ENCODE measurements around the gene HPN. TPM values are rescaled to one million over a fixed set of nuclear protein-coding genes. Genes with fewer than 3 reads are reported as not detected.

The HPN gene
- total and polyA plus RNA-seq, 7 donors, result 0.36 to 1.8 (median 0.66) TPM; not detected in 2

DNA sequence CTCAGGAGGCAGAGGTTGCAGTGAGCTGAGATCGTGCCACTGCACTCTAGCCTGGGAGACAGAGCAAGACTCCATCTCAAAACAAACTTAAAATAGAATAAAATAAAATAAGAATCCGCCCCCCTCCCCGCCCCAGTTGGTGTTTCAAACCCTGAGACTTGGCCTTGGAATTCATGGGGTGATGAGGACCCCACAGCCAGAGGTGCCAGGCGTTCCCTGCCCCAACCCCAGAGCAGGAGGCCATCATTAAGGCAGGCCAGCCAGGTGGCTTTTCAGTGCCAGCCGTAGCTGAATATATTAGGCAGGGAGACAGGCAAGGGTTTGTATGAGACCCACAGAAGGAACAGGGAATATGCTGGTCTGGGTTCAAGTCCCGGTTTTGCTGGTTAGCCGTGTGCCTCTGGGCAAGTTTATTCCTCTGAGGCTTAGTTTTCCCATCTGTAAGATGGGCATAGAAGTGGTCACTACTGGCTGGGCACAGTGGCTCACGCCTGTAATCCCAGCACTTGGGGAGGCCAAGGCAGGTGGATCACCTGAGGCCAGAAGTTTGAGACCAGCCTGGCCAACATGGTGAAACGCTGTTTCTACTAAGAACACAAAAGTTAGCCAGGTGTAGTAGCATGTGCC lies 12.3 kb downstream of the HPN start:
- no peak overlapping the region for H3K4me3 ChIP-seq
- no peak overlapping the region for H3K27ac ChIP-seq
- no peaks in the 10 kb centered on the region for H3K9me3 ChIP-seq
- no peak for DNase-seq
- H3K4me1 ChIP-seq, result no peaks in the 10 kb centered on the region
- intact Hi-C loops (cut with DNase I), result no loop called here
- no peaks in the 10 kb centered on the region for H3K36me3 ChIP-seq
- H3K27me3 ChIP-seq, result peaks cover 0 to 20% (median 7%) of the 10 kb centered on the region in 3 donors
- TF ChIP-seq, protein P1, sequence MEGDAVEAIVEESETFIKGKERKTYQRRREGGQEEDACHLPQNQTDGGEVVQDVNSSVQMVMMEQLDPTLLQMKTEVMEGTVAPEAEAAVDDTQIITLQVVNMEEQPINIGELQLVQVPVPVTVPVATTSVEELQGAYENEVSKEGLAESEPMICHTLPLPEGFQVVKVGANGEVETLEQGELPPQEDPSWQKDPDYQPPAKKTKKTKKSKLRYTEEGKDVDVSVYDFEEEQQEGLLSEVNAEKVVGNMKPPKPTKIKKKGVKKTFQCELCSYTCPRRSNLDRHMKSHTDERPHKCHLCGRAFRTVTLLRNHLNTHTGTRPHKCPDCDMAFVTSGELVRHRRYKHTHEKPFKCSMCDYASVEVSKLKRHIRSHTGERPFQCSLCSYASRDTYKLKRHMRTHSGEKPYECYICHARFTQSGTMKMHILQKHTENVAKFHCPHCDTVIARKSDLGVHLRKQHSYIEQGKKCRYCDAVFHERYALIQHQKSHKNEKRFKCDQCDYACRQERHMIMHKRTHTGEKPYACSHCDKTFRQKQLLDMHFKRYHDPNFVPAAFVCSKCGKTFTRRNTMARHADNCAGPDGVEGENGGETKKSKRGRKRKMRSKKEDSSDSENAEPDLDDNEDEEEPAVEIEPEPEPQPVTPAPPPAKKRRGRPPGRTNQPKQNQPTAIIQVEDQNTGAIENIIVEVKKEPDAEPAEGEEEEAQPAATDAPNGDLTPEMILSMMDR (IDR thresholded peaks at IDR 0.05), result no peak
- TF ChIP-seq POLR2AphosphoS5 (IDR thresholded peaks at IDR 0.05), result no peak
- no peak for TF ChIP-seq EP300 (IDR thresholded peaks at IDR 0.05)
- TF ChIP-seq POLR2A (IDR thresholded peaks at IDR 0.05), result no peak
- 86 to 88% methylated on average over 9 of the region's 9 CpGs for WGBS, 2 donors

- Histone ChIP-seq H3K27me3 (peaks cover 0 to 20% (median 7%) of the 10 kb centered on the region in 3 donors), H3K9me3 (no peaks in the 10 kb centered on the region), H3K27ac (no peak overlapping the region), H3K36me3 (no peaks in the 10 kb centered on the region), H3K4me1 (no peaks in the 10 kb centered on the region), H3K4me3 (no peak overlapping the region)
- TF ChIP-seq POLR2AphosphoS5 (IDR thresholded peaks at IDR 0.05) (no peak), EP300 (IDR thresholded peaks at IDR 0.05) (no peak), POLR2A (IDR thresholded peaks at IDR 0.05) (no peak)
- TF ChIP-seq, protein P1 (IDR thresholded peaks at IDR 0.05), result no peak
- intact Hi-C loops (cut with DNase I), result no loop called here
- DNase-seq, result no peak
- 88 to 90% methylated on average over 9 of the region's 9 CpGs for WGBS, 2 donors
These were observed 13.1 kb downstream of the HPN start for GRCh38 chr19:35054626-35055025.

GRCh38 chr19:35055715-35056179 lies 14.2 kb downstream of the HPN start:
- H3K27ac ChIP-seq, result no peak overlapping the region
- H3K4me3 ChIP-seq, result no peak overlapping the region
- TF ChIP-seq POLR2A (IDR thresholded peaks at IDR 0.05) (no peak), EP300 (IDR thresholded peaks at IDR 0.05) (no peak), POLR2AphosphoS5 (IDR thresholded peaks at IDR 0.05) (no peak)
- TF ChIP-seq, protein P1 (IDR thresholded peaks at IDR 0.05), result no peak
- WGBS, 2 donors, result 34 to 51% methylated on average over 3 of the region's 3 CpGs
- no peaks in the 10 kb centered on the region for H3K9me3 ChIP-seq
- intact Hi-C loops (cut with DNase I), result no loop called here
- no peaks in the 10 kb centered on the region for H3K4me1 ChIP-seq
- peaks cover 0 to 20% (median 7%) of the 10 kb centered on the region in 3 donors for H3K27me3 ChIP-seq
- DNase-seq, result no peak
- H3K36me3 ChIP-seq, result no peaks in the 10 kb centered on the region

DNA sequence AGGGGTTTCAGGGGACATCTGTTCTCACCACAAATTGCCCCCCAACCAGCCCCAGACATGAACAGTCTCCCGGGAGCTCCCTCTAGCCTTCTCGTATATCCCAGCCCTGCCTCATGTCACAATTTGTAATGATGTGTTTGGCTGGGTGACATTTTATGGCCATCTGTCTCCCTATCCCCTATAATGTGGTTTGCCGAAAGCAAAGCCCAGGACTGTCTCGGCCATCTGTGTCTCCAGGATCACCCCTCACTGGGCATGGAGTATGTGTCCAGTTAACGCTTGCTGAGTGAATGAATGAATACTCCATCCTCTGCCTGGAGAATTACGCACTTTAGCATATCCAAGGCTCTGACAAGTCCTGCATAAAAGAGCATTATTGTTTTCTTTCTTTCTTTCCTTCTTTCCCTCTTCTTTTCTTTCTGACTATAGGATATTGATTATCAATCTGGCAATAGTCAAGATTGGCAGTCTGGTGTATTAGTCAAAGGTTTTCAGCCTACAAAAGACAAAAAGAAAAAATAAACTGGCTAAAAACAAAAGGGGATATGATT lies 15.1 kb downstream of the HPN start:
- H3K27me3 ChIP-seq, result peaks cover 0 to 20% (median 7%) of the 10 kb centered on the region in 3 donors
- TF ChIP-seq, protein P1 (IDR thresholded peaks at IDR 0.05), result no peak
- TF ChIP-seq POLR2AphosphoS5 (IDR thresholded peaks at IDR 0.05) (no peak), POLR2A (IDR thresholded peaks at IDR 0.05) (no peak)
- H3K4me3 ChIP-seq, result no peak overlapping the region
- no peaks in the 10 kb centered on the region for H3K36me3 ChIP-seq
- no peaks in the 10 kb centered on the region for H3K4me1 ChIP-seq
- intact Hi-C loops (cut with DNase I), result no loop called here
- WGBS, 2 donors, result 77 to 81% methylated on average over 6 of the region's 6 CpGs
- no peak for DNase-seq
- H3K27ac ChIP-seq, result no peak overlapping the region
- H3K9me3 ChIP-seq, result no peaks in the 10 kb centered on the region
